G401 (cell line): ENCODE measurements around the gene TAS2R16. TPM values are rescaled to one million over a fixed set of nuclear protein-coding genes. Genes with fewer than 3 reads are reported as not detected.
"Not testable (repeated sequence)": the region's sequence is repeated elsewhere in the genome, so short reads cannot be mapped to it uniquely, and the experiment has no call there.

Experiments
- DNase-seq: peaks from one replicate; pipeline ENCODE4 v3.0.0-alpha.2; 2015; ENCODE audit warnings: low spot score
- in situ Hi-C: cut with HindIII; loops from 2 replicates; pipeline ENCODE4 v1.10.0; 2016; ENCODE audit warnings: low sequenced_read_pairs, mixed read lengths
- total RNA-seq: library from RNA; depleted of rRNA; stranded (reverse); fragments of >200 nt; shearing (Covaris generic); gene quantifications from 2 replicates; pipeline ENCODE4 v1.2.3, GENCODE V29; 2014; rRNA removed

TAS2R16 gene
- total RNA-seq, 1 experiment from 2014 or later, result not detected

GRCh38 chr7:122983261-122983660 is 12.2 kb downstream of the TAS2R16 start:
- no peak for DNase-seq
- in situ Hi-C loops, result no loop called here

DNA sequence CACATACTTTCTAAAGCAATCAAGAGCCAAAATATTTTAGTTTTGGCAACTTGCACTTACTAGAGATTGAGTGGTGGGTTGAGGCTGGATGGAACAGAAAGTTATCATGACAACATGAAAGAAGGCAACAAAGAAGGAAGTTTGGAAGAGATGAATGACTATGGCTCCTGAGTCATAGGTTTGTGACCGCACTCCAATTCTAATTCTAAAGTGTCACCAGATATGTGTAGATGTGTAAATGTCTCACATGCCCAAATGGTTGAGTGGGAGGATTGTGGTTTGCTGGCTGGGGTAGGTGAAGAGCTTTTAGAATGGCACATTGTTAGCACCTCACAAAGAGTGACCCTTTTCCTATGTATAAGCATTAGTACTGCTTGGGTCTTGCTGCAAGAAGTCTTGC is 20.2 kb downstream of the TAS2R16 start:
- DNase-seq, result no peak
- in situ Hi-C loops, result no loop called here

GRCh38 chr7:122974229-122974628 is 21.3 kb downstream of the TAS2R16 start:
- in situ Hi-C loops, result no loop called here
- DNase-seq, result no peak

- DNase-seq, result no peak
Observed at GRCh38 chr7:122972056-122972455, 23.4 kb downstream of the TAS2R16 start.

DNA sequence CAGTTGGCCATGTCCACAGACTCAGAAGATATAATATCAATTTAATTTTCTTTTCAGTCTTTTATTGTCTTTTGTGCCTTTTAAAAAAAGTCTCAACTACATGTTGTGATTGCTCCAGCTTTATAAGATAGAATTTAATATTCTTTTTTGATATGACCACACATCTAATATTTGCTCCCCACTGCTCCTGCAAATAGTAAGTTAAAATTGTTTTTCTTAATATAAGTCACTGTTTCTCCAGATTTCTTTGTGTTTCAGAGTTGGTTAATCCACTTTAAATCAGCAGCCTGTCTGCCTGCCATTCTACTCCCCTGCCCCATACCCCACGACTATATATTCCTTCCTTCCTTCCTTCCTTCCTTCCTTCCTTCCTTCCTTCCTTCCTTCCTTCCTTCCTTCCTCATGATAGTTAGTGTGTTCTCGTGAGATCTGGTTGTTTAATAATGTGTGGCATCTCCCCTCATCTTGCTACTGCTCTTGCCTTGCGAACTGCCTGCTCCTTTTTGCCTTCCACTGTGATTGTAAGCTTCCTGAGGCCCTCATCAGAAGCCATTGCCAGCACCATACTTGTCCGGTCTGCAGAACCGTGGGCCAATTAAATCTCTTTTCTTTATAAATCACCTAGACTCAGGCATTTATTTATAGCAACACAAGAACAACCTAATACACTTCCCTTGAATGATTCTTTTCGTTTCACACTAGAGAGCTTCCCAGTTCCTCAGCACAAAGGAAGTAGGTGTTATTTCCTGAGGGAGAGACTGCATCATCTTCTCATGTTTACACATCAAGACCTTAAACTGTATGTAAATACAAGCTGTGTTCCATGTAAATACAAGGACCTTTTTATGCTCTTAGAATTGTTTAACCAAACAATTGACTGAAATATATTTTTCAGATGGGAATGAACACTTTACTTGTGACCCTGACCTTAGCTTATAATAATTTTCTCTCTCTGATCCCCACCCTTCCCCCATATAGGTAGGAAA is 24.5 kb downstream of the TAS2R16 start:
- no peak for DNase-seq
- in situ Hi-C loops, result no loop called here

More at GRCh38 chr7:122972056-122972455, 23.4 kb downstream of the TAS2R16 start:
- in situ Hi-C loops, result no loop called here

- DNase-seq, result no peak
- in situ Hi-C loops, result no loop called here
Observed at GRCh38 chr7:122968389-122968788, 27.1 kb downstream of the TAS2R16 start.

DNA sequence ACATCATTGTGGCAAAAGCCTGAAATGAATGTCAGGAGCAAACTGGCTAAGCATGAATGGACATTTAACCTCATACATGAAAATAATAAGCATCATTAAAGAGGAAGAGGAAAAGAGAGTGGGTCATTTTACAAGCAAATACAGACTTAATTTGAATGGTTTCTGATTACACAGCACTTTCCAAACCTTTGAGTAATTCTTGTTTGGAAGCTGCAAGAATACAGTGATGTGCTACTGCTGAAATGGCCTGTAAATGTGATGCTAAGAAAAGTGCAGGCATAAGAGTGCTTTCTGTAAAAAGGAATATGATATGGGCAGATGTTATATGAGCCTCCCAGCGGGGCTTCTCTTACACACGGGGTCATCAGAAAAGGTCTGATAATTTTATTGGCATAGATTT is 30.2 kb downstream of the TAS2R16 start:
- in situ Hi-C loops, result no loop called here
- DNase-seq, result no peak

- in situ Hi-C loops, DNase-seq: not testable (repeated sequence)
Observed at GRCh38 chr7:122953678-122954077, 41.8 kb downstream of the TAS2R16 start.

- in situ Hi-C loops, result no loop called here
- no peak for DNase-seq
Observed at GRCh38 chr7:122951006-122951405, 44.5 kb downstream of the TAS2R16 start.

- DNase-seq, result peak; percentile 22
- in situ Hi-C loops, result no loop called here
Observed at GRCh38 chr7:122949186-122949585, 46.3 kb downstream of the TAS2R16 start.

Other genes starting within 250 kb of the TAS2R16 start
- gene CADPS2, start 109.2 kb downstream of the TAS2R16 start, total RNA-seq, result 0.25 and 0.31 TPM in 2 replicates
- not detected in 2 replicates for gene SLC13A1, start 204.3 kb upstream of the TAS2R16 start, total RNA-seq